AG09309 (cell line): ENCODE measurements around the gene C8G.

ENCODE experiments used
- DNase-seq: peaks from one replicate; pipeline ENCODE4 v3.0.0-alpha.2; 2010; ENCODE audit warnings: low read depth
- H3K4me3 ChIP-seq: 2 replicates; pipeline ENCODE4 v1.5.1; 2011; ENCODE audit warnings: mild to moderate bottlenecking, low read depth, low read length, moderate library complexity; ENCODE audit not compliant: control insufficient read depth
- TF ChIP-seq, protein P1 (sequence below): IDR thresholded peaks from 2 replicates; pipeline ENCODE4 v1.5.1; 2011; ENCODE audit warnings: mild to moderate bottlenecking, low read depth, low read length, inconsistent platforms; ENCODE audit not compliant: insufficient read depth, control insufficient read depth; ENCODE audit errors: missing control alignments

C8G gene

DNA sequence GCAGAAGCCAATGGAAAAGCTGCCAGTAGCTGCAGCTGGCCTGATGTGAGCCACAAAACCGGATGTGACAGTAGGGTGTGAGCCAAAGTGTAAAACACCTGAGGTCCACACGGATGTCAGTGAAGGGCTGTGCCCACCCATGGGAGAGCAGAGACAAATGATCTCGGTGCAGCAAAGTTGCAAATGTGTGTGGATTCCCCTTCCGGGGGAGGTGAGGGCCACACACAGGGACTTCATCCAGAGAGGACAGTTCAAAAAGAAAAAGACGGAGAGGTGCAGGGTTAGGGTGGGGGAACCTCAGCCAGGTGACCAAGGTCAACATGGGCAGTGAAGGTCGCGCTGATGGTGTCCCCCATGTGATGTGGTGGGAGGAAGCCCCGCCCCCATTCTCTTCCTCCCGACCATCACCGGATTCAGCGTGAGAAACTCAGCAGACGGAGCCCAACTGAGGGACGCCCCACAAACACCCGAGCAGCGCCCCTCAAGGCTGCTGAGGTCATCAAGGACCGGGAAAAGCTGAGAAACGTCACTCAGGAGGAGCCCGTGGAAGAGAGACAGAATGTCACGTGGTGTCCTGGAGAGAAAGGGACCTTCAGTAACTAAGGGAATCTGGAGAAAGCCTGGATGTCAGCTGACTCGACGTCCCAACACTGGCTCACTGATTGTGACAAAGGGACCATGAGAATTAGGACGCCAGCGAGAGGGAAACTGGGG lies 20.9 kb downstream of the C8G start:
- TF ChIP-seq, protein P1, sequence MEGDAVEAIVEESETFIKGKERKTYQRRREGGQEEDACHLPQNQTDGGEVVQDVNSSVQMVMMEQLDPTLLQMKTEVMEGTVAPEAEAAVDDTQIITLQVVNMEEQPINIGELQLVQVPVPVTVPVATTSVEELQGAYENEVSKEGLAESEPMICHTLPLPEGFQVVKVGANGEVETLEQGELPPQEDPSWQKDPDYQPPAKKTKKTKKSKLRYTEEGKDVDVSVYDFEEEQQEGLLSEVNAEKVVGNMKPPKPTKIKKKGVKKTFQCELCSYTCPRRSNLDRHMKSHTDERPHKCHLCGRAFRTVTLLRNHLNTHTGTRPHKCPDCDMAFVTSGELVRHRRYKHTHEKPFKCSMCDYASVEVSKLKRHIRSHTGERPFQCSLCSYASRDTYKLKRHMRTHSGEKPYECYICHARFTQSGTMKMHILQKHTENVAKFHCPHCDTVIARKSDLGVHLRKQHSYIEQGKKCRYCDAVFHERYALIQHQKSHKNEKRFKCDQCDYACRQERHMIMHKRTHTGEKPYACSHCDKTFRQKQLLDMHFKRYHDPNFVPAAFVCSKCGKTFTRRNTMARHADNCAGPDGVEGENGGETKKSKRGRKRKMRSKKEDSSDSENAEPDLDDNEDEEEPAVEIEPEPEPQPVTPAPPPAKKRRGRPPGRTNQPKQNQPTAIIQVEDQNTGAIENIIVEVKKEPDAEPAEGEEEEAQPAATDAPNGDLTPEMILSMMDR: no peak
- no peak for DNase-seq
- no peak overlapping the region for H3K4me3 ChIP-seq

DNA sequence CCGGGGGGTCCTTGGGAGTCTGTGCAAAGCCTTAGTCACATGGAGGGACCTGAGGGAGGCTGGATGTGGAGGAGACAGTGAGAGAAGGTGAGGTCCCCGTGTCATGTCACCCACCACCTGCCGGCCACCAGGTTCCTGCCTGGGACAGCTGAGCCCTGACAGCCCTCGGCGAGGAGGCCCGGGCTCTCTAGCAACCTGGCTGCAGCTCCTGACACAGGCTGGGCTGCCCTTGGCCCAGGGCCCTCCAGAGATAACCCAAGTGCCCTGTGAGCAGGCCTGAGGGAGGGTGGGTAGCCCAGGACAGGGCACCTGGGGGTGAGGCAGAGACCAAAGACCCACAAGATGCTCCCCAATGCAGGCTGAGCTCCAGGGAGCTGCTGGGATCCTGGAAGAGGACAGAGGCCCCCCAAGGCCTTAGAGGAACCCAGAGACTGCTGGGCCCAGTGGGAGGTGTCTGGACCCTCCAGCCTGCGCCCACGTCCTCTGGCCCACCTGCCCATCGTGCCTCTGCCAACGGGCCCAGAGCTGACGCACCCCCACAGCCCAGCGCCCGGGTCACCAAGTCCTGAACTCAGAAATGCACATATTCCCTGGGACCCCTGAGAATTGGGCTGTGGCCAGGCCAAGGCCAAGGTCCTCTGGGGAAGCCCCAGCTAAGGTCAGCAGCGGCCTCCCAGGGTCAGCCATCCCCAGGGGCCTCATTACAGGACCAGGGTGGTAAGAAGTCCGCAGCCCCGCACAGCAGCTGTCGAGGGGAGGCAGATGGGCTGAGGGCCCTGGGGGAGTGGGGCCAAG lies 23.5 kb downstream of the C8G start:
- TF ChIP-seq, protein P1: no peak
- H3K4me3 ChIP-seq: no peak overlapping the region
- DNase-seq: no peak

DNA sequence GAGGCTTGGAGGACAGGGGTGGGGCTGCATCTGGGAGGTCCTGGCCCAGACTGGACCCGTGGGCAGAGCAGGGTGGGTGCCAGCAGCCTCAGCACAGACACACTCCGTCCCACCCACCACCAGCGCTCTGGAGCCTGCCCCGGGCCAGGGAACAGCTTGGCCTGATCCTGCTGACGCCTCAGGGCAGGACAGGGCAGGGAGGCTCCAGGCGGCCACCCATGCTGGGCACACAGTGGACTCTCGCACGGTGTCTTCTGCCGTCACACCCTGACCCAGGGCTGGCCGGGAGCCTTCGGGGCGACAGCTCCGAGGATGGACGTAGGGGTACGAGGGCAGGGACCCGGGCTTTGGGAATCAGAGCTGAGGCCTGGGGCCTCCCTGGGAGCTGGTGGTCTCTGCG lies 24.1 kb downstream of the C8G start:
- H3K4me3 ChIP-seq: no peak overlapping the region
- TF ChIP-seq, protein P1: no peak
- DNase-seq: no peak

DNA sequence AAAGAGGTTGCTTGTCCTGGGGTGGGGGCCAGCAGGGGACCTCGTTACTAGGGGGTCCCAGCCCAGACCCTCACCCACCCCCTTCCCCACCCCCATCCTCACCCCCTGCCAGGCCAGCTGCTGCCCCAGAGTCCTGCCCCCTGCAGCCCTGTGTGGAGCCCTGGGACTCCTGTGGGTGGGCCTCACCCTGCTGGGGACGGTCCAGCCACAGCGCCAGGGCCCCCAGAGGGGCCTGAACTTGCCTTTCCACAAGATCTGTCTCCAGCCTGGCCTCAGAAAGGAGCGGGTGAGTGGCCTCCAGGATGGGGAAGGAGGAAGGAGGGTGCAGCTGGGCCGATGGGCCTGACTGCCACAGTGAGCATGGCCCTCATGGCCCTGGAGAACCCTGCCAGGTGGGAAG lies 24.7 kb downstream of the C8G start:
- no peak for DNase-seq
- H3K4me3 ChIP-seq: no peak overlapping the region
- TF ChIP-seq, protein P1: no peak

DNA sequence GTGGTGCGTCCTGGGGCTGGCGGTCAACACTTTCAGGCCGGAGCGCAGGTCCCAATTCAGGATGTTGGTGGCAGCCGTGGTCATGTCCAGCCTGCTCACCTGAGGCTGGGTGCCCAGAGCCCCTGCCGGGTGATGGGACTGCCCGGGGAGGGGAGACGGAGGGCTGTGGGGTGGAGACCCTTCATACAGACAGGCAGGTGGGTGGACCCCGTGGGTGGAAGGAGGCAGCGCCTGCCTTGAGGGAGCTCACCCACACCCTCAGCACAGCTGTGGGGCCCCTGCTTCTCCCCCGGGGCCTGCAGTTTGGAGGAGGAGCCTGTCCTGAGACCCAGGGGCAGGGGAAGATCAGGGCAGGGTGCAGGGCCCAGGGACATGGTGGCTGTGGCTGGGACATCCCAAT lies 25.3 kb downstream of the C8G start:
- TF ChIP-seq, protein P1: no peak
- DNase-seq: no peak
- no peak overlapping the region for H3K4me3 ChIP-seq

DNA sequence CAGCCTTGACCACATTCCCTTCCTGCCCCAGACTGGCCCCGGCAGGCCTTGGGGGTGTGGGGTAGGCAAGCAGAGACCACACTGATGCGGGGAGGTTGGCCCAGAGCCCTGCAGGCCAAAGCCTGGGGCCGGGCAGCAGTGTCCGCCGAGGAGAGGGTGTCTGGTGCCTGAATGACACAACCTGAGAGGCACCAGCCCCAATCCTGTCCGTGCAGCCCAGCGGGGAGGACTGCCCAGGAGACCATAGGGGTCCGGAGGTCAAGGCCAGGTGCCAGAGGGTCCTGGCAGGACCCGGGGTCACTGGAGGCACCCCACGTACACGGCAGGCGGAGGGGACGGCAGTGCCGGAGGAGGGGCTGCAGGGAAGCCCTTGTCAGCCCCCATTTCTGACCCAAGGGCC lies 26.7 kb downstream of the C8G start:
- H3K4me3 ChIP-seq: no peak overlapping the region
- TF ChIP-seq, protein P1: no peak
- DNase-seq: no peak
